HG02571 (cell line): ENCODE results near the gene CRTAC1.

Experiments
- ATAC-seq: cut with Tn5 transposase; IDR thresholded peaks from one replicate; pipeline ENCODE4 v1.9.1; 2021; ENCODE audit warnings: mild to moderate bottlenecking, moderate library complexity; ENCODE audit not compliant: unreplicated experiment

The CRTAC1 gene

GRCh38 chr10:97818572-97818971, 211.8 kb downstream of the CRTAC1 start:
- ATAC-seq = no peak

- no peak for ATAC-seq
Measured at GRCh38 chr10:97816609-97817008, 213.8 kb downstream of the CRTAC1 start.
